GM20431 (cell line): ENCODE data around the gene ROS1.
"Not testable (repeated sequence)": the region's sequence is repeated elsewhere in the genome, so short reads cannot be mapped to it uniquely, and the experiment has no call there.

ENCODE experiments used
- in situ Hi-C: fragments of 300-500 bp; cut with MseI, MboI; formaldehyde crosslinking; loops from one replicate; pipeline ENCODE4 v1.15.0; 2020; ENCODE audit warnings: low sequenced_read_pairs; ENCODE audit not compliant: unreplicated experiment

The ROS1 gene

DNA sequence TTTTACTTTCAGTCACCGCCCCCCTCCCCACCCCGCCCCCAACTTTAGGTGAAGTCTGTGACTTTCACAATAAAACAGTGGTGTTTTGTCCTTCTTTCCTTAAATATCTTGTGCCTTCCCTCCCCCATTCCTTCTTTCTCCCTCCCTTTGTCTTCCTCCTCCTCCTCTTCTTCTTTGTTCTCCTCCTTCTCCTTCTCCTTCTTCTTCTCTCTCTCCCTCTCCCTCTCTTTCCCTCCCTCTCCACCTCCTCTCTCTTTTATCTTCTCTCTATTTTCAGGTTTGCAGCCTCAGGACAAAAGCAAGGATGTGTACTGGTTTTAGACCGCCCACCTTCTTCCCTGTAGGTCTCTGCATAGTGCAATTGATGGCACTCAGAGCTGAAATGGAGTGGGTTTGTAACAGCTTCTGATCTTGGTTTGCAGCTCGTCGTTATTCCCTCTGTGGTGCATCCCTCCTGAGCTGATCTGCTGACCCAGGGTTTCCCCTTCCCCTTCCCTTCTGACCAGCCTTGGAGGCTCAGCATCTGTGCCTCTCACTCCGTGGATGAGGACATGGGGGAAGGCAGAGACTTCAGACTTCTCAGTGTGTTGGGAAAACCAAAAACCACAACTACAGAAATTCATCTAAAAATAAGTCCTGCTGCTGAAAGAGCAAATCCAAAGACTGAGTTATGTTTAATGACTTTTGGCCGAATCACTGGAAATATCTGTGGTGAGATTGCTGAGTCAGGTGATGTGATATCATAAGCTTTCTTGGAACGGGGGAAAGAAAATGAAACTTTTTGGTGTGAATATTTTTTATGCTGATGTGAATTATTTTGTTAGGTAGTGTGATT, 153.5 kb downstream of the ROS1 start:
- in situ Hi-C loops: no loop called here

GRCh38 chr6:117270843-117271507, 154.8 kb downstream of the ROS1 start:
- in situ Hi-C loops: no loop called here

DNA sequence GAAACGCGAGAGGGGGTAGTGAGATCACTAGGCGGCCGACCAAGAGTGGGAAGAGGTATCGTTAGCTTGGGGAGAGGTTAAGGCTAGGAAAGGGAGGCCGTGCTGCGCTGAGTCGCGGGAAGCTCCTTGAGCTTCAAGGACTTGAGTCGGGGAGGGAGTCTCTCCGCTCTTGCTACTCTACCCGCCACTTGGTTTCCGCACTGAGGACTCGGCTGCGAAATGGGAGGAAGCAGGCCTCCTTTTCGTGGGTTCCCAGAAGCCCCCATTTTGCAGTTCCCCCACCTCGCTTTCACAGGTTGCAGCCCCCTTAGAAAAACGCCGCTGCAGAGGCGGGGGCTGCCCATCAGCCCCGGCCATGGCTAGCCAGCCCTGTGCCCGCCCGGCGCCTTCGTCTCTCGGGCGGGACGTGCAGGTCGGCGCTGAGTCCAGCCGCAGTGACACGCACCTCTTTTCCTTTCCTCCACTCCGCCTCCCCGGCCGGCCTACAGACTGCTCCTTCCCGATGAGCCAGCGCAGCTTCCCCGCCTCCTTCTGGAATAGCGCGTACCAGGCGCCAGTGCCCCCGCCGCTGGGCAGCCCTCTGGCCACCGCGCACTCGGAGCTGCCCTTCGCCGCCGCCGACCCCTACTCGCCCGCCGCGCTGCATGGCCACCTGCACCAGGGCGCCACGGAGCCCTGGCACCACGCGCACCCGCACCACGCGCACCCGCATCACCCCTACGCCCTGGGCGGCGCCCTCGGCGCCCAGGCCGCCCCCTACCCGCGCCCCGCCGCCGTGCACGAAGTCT, 155.5 kb downstream of the ROS1 start:
- in situ Hi-C loops: no loop called here

- in situ Hi-C loops: no loop called here
These were observed 156.1 kb downstream of the ROS1 start for GRCh38 chr6:117269638-117270054.

- in situ Hi-C loops: no loop called here
These were observed 156.8 kb downstream of the ROS1 start for GRCh38 chr6:117268924-117269323.

DNA sequence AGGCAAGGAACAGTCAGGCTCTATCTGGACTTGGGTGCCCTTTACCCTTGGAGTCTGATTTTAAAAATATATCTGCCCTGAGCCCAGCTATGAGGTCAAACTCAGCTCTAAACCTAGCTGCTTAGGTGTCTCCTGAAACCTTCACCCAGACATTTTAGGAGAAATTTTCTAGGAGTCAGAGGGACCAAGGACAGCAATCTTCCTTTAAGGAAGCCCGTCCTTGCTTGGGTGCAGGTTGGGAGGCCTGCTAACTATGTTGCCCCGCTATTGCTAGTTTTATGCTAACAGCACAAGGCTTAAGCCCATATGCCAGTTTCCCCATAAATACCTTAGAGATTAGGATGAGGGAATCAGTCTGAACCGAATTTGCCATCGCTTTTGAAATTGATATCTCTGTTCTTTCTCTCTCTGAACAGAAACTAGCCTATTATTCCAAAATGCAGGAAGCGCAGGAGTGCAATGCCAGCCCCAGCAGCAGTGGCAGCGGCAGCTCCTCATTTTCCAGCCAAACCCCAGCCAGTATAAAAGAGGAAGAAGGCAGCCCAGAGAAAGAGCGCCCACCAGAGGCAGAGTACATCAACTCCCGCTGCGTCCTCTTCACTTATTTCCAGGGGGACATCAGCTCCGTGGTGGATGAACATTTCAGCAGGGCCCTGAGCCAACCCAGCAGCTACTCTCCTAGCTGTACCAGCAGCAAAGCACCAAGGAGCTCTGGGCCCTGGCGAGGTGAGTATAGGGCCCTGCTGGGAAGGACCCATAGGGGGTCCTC, 157.8 kb downstream of the ROS1 start:
- in situ Hi-C loops: no loop called here

- in situ Hi-C loops: no loop called here
These were observed 158.7 kb downstream of the ROS1 start for GRCh38 chr6:117267054-117267347.

DNA sequence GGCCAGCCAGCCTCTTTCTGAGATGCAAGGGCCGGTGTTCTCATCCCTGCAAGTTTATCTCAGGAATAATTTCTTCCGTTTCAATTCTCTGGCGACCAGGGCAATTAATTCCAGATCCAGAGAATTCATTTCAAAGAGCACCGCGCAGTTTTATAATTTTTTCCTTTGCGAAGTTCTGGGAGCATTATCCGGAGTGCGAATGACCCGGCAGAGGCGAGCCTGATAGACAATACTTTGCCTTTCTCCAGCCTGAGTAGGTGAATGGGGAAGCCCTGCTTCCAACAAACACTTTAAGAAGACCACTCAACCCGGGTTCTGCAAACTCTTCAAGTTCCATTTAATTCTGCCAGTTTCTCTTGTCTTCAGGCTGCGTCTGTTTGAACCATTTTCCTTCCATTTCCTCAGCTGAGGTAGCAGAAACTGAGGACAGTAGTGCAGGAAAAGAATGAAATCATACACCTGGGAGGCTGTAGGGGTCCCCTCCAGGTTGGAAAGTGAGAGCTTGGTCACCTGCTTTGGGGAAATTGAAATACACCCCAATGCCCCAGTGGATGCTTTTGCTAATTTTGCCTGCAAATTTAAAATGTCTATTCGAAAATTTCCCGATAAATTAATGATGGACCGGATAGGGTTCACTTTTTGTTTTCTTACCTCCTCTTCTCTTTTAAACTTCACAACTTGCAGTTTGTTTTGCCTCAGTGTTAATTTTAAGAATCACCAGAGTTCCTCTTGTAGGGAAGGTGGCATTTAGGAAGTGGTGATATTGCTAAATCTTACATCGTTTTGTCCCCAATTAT, 159.3 kb downstream of the ROS1 start:
- in situ Hi-C loops: no loop called here

- in situ Hi-C loops: no loop called here
These were observed 160.1 kb downstream of the ROS1 start, which contains the start of gene VGLL2 for GRCh38 chr6:117265410-117266256. Gene VGLL2, plus strand, starts transcription at chr6:117265558. Its CDS starts 206 bp downstream, at chr6:117265764.

- in situ Hi-C loops: no loop called here
These were observed 160.9 kb downstream of the ROS1 start for GRCh38 chr6:117264692-117265409.

DNA sequence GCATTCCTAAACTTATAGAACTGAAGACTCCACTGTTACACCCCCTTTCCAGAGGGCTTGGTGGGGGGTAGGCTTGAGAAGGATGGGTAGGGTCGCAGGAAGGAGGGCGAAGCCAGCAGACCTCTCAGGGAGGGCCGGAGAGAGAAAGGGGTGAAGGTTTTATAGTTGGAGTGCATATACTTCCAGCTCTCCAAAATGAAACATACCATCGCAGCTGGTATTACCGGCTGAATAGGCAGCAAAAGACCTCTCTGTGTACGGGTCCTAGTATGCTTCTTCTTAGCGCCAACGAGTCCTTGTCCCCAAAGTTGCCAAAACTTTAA, 161.4 kb downstream of the ROS1 start:
- in situ Hi-C loops: no loop called here

GRCh38 chr6:117263353-117263927, 162.3 kb downstream of the ROS1 start:
- in situ Hi-C loops: no loop called here

DNA sequence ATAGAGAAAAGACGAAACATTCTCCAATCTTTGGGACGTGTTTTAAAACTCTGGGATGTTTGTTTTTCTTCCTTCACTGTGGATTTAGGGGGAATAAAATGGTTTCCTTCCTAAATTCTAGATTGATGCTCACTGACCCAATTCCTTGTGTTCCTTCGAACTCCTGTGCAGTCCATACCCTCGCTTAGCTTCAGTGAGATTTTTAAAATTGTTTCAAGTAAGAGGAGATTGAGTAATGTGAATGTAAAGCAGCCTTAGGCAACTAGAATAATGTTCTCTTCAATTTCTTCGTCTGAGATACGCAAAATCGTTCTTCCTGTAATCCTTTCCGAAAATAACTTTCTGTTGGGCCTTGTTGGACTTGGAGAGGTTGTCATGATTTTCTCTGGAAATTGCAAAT, 162.9 kb downstream of the ROS1 start:
- in situ Hi-C loops: no loop called here

DNA sequence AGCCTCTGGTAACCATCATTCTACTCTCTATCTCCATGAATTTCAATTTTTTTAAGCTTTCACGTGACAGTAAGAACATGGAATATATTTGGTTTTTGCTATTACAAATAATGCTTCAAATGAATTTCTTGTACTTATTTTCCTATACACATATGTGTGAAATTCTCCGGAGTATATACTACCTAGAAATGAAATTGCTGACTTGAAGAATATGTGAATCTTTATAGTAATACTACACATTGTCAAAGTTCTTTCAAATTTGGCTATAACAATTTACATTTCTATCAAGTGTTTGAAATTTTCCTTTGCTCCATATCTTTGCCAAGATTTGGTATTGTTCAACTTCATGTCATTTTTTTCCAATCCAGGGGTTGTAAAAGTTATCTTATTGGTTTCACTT, 172.0 kb downstream of the ROS1 start:
- in situ Hi-C loops: no loop called here

DNA sequence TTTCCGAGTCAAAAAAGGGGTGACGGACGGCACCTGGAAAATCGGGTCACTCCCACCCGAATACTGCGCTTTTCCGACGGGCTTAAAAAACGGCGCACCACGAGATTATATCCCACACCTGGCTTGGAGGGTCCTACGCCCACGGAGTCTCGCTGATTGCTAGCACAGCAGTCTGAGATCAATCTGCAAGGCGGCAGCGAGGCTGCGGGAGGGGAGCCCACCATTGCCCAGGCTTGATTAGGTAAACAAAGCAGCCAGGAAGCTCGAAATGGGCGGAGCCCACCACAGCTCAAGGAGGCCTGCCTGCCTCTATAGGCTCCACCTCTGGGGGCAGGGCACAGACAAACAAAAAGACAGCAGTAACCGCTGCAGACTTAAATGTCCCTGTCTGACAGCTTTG, 180.8 kb downstream of the ROS1 start:
- in situ Hi-C loops: not testable (repeated sequence)

DNA sequence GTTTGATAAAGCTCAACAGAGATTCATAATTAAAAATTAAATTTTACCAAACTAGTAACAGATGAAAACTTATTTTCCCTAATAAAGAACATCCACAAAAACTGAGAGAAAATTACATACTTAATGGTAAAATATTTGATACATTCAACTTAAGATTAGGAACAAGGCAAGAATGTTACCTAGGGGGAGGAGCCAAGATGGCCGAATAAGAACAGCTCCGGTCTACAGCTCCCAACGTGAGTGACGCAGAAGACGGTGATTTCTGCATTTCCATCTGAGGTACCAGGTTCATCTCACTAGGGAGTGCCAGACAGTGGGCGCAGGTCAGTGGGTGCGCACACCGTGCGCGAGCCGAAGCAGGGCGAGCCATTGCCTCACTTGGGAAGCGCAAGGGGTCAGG, 181.2 kb downstream of the ROS1 start:
- in situ Hi-C loops: not testable (repeated sequence)
